NCI-H1694 (cell line): ENCODE results near the gene RTP2.

Source experiments
- DNase-seq: peaks from one replicate; lab custom pipeline; 2025; lab: John Stamatoyannopoulos, UW

The RTP2 gene

GRCh38 chr3:187667526-187667925 lies 34.8 kb downstream of the RTP2 start:
- no peak for DNase-seq

- no peak for DNase-seq
Observed at GRCh38 chr3:187665764-187666402, 36.5 kb downstream of the RTP2 start.

GRCh38 chr3:187665010-187665409 lies 37.3 kb downstream of the RTP2 start:
- DNase-seq, result no peak

GRCh38 chr3:187662848-187663409 lies 39.4 kb downstream of the RTP2 start:
- no peak for DNase-seq

GRCh38 chr3:187661267-187661666 lies 41.1 kb downstream of the RTP2 start:
- DNase-seq, result no peak

- DNase-seq, result no peak
Observed at GRCh38 chr3:187651282-187651681, 51.1 kb downstream of the RTP2 start.
